NCI-H146 treated with DMSO at 0.1 percent for 48 hours (cell line): ENCODE measurements around the gene SMYD2.
A peak's percentile ranks its signal among the peaks of the same experiment; 100 is the strongest.

Experiments used
- DNase-seq: peaks from one replicate; lab custom pipeline; 2025; ENCODE audit not compliant: unreplicated experiment; lab: John Stamatoyannopoulos, UW

The SMYD2 gene

DNA sequence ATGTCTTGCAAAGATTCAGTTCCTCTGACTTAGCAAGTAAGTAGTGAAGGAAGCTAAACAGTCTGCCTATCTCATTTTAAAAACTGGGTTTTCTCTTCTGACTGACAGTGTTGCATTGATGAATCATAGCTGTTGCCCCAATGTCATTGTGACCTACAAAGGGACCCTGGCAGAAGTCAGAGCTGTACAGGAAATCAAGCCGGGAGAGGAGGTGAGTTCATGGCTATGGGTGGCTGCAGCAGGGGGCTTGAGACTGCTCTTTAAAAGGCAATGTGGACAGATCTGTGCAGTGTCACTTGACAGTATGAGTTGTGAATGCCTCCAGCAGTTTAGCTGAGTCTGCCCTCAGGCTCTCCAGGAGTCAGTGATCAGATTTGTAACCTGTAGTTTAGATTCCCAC lies 46.6 kb downstream of the SMYD2 start:
- DNase-seq: no peak

DNA sequence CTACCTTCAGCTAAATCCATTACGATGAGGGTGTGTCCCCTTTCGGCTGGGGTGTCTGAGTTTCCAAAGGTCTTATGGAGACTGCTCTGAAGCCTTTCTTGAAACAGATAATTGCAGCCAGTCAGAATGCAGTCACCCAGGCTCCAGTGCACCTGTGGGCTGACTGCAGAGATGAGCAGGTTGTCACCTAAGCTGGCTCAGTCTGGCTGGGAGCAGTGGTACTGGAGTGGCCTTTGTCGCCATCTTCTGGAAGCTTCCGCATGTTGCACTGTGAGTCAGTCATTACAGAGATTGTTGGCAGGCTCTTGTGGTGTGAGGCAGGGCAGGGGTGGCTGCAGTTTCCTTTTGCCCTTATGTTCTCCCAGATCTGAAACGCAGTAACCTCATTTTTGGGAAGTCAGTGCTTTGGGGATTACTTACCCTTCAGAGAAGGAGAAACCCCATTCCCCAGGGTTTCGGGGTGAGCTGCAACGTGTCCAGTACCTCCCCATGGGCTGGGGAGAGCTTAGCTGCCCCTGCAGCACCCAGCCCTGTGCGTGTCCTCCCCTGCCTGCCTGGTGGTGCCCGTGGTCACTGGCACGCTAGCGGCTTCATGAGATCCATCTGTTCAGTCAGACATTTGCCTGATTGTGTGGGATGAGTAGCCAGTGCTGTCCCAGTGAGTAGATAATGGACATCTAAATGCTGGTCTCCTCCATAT lies 48.0 kb downstream of the SMYD2 start:
- DNase-seq: peak; percentile 61

DNA sequence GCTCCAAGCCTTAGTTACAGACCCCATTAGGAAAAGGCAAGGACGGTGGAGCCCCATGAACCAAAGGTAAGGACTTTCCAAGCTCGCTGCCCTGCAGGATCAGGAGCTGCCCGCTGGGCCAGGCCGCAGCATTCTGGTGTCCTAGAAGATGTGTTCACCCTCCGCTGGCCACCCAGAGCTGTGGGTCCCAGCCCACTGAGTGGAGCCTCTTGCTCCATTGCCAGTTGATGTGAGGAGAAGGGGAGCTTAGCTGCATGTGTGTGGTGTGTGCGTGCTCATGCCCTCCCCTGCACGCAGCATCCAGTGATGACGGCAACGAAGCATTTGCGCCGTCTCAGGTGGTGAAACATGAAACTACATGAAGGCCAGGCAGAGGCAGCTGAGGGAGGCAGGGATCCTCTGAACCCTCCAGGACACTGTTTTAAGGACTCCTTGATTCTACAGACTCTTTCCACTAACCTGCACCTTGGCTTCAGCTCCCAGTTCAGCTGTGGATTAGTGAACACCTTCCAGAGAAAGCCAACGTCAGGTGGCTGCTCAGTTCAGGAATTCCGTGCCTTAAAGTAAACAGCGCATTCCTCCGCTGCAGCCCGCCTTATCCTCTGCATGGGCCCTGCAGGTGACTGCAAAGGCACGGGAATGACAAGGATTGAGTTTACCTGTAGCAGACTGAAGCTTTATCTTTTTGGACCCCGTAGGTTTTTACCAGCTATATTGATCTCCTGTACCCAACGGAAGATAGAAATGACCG lies 48.7 kb downstream of the SMYD2 start:
- no peak for DNase-seq

DNA sequence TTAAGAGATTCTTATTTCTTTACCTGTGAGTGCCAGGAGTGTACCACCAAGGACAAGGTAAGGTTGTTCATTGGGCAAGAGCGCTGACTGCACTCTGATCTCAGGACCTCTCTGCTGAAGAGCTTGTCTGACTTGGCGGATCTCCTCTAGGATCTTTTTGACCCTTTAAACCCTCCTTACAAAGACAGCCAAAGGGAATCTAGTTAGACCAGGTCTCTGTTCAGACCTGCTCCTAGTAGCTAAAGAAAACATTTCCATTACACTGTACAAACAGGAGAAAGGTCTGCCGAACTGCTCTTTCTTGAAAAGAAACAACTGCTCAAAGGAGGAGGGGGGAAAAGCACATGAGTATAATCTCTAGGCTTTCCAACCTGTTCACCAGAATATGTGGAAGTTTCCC lies 49.3 kb downstream of the SMYD2 start:
- no peak for DNase-seq

DNA sequence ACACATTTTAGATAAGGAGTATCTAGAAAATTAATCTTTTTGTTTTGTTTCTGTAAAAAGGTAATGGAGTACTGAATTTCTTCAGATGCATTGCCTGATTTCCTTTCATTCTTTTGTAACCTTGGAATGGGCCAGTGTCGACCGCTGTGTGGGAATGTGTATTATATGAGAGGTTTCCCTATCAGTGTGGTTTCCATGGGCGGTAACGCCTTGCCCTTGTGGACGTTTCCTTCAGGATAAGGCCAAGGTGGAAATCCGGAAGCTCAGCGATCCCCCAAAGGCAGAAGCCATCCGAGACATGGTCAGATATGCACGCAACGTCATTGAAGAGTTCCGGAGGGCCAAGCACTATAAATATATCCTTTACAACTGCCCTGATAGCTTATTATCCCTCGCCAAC lies 49.8 kb downstream of the SMYD2 start:
- DNase-seq: no peak

DNA sequence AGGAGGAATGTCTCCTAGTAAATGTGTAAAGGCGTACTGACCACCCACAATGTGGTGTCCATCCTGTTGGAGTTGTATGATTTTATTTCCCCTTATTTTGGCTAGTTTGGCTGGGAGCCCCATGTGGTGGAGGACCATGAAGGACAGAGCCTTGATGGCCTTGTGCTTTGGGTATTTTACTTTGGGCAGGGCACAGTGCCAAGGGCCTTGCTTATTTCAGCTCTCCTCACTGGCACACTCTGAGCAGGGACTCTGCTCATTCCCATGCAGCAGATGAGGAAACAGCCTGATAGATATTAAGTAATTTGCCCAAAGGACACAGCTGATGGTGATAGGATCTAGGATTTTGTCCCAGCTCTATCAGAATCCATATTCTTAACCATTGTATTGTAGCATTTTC lies 50.2 kb downstream of the SMYD2 start:
- no peak for DNase-seq

DNA sequence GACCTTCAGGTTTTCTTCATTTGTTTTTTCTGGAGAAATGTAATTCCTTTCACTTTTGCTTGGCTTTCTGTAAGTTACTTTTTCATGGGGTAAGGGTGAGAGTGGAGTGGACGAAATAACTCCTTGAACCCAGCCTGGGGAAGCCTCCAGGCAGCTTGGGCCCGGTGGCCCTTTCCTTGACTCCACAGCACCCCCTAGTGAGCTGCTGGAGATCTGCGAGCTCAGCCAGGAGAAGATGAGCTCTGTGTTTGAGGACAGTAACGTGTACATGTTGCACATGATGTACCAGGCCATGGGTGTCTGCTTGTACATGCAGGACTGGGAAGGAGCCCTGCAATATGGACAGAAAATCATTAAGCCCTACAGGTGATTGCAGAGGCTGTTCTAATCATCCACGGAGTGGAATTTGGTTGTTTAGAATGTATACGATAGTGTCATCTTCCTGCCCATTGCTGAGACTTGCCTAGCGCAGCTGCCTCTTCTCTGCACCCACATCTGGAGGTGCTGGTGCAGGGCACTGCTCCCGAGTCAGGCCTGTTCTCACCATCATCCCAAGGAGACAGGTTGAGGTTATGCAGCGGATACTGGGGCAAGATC lies 51.0 kb downstream of the SMYD2 start:
- DNase-seq: no peak

DNA sequence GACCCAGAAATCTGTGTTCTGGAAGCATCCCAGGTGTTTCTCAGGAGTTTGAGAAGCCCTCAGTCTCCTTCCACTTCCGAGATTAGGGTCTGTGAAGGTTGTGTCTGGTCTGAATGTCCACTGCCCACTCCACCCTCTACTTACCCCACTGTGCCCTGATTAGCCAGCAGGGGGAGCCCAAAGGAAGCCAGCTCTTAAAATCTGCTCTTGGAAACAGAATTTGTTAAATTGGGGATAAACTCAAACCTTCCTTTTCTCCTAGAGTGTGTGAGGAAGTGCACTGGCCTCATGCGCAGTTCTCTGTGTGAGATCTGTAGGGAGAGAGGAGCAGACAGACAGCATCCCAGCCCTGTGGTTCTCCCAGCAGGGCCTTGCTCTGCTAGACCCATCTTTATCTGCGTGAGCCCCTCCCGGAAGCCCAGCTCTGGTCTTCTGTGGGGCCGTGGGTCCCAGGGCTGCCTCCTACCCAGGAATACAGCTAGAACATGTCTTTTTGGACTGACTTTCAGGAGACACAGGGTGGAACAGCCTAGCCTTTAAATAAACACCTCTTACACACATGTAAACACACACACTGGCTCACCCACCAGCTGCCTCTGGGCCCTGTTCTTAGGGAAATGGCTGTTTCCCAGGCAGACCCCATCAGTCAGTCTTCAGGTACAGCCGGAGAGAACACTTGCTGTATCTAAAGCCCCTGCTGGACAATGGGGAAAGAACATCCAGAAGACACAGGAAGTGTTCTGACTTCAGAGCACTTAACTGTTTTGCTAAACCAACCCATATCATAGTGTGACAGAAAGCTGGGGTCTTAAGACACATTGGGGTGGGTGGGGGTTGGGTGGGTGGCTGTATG lies 52.2 kb downstream of the SMYD2 start:
- DNase-seq: no peak

DNA sequence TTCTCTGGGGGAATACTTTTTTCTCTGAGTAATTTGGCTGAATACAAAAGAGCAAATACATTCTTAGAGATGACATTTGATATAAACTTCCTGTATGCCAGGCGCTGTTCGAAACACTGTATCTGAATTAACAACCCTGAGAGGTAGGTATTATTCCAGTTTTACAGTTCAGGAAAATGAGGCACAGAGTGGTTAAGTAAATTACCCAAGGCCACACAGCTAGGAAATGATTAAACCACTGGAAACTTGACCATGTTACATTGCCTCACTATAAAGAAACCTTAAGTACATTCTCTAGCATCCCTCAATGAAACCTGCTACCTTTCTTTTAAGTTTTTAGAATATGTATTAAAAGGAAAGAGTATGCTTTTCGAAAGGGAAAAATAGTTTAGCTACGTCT lies 54.6 kb downstream of the SMYD2 start:
- DNase-seq: no peak

DNA sequence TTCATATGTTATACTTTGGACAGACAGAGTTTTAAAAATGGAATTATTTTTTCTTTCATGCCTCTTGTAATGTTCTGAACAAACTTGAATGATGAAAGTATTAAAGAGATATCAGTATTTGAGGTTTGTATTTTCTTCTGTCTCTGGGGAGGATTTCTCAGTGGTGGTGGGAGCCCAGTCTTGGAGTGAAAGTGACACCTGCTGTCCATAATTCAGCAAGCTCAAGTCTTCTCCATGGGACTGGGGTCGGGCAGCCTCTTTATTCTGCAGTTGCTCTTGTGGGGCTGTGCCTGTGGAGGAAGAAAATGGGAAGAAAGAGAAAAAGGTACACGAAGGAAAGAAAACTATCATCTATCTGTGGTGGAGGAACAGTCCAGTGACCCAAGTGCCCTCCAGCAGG lies 56.1 kb downstream of the SMYD2 start:
- no peak for DNase-seq

DNA sequence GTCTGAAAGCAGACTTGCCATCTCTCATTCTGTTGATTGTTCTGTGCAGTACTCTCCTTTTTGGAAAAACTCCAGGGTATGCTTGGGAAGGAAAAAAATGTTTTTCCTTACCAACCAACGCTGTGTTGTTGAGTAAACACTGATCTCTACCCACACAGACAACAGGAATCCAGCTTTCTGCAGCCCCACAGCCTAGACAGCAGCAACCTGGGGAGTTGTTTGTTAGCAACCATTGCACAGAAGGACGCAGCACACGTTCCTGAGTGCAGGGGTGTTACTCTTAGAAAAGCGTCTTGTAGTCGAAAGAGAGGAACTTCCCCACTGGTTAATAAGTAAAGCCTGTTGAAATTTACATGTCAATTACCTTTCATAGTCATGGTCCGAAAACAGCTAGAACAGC lies 56.6 kb downstream of the SMYD2 start:
- no peak for DNase-seq

DNA sequence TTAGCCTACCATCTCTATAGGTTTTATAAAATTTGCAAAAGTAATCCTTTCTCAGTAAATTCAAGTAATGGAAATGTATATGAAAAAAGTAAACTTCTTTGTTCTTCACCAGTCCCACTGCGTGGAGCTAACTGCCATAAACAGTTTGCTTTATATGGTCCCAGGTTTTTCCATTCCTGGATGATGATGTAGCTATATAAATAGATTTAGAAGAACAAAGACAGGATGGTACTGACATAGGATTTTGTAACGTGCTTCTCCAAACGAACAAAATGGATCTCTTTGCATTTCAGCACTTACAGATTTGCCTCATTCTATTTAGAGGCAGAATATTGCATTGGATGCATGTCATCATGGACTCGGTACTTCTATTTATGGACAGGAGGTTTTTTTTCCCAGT lies 57.3 kb downstream of the SMYD2 start:
- DNase-seq: no peak

DNA sequence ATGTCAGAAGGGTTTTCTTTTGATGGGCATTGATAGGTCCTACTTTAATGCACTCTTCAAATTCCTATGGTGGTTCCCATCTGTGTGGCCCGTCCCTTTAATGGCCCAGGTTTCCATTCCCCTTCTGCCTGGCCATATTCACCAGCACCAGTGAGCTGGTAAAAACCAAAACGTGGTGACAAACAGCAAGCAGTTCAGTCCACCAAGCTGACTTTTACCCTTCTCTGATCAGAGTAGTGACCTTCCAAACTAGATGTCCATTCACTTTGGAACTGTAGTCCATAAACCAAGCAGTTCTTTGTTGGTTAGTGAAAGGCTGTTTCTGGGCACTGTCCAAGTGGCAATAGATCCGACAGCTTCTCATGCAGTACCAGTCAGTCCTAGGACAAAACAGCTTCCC lies 60.5 kb downstream of the SMYD2 start:
- DNase-seq: no peak

DNA sequence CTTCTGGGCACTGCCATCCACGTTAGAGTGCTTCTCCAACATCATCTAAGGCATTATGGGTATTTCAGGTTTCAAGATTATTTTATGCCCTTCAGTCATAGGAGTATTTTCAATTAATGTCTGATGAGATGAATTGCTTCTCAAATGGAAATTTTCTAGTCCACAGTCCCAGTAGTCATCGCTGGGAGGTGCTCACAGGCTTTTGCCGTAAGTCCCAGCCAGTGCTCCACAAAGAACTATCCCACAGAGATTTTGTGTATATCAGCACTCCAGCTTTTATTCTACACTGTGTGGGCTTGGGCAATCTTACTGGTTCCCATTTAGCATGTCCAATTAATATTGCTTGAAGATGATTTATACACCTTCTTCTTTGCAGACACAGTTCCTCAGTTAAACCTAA lies 61.0 kb downstream of the SMYD2 start:
- no peak for DNase-seq

DNA sequence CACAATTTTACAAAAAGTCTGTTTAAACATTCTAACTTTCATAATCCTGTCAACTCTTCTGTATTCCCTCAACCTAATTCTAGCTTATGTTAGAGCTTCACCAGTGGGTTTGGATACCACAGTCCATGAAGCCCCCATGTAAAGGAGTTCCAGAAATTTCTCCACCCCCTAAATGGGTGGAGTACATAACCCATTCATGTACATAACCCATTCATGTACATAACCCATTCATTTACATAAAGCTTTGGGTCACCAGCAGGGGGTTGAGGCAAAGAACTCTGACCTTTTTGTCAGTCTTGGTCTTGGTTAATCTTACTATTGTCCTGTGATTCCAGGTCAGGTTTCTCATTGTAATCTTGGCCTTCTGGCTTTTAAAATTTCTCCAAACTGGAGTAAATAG lies 61.6 kb downstream of the SMYD2 start:
- no peak for DNase-seq

DNA sequence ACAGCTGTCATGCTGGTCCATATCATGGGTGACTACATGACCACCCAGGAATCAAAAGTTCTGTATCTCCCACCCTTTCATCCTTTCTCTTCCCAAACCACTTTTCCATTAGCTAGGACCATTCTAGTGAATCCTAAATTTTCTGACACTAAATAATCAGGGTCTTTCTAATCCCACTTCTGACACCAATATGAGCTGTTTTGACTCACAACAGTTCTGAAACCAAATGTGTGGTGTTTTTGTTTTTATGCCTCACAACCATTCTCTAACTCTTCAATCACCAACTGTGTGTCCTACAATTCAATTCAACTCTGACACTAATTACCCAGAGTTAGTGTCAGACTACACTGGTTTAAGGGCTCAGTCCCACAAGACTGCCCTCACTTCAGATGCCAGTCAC lies 63.9 kb downstream of the SMYD2 start:
- no peak for DNase-seq

DNA sequence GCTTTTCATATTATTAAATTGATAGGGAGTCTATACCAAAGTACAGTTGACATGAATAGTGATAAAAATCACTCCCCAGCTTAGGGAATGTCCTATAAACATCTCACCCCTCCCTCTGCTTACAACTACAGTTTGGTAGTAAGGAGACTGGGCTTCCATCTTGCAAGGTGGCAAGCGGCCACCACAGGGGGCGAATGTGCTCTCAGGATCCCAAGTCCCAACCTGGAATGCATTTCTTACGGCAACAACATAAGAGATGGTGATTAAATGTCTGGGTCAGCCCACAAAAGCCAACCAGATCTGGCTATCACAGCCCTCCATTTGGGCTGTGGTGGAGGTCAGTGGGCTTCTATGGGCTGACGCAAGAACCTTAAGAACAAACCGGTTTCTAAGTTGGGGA lies 68.0 kb downstream of the SMYD2 start:
- no peak for DNase-seq

DNA sequence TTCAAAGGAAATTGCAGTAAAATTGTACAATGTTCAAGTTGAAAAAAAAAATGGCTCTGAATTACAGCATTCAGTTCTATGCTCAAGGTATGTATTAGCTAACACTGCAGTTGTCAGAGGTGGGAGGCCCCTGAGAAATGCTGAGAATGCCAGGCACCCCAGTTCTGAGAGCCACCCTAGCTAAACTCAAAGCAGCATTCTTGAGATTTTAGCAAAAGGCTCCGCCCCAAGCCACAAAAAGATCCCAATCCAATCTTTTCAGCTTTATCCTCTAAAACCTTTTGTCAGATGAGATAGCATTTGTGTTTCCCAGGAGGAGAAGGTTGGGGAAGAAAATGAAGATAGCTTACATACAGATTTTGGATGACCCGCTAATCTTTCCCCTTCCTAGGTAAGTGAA lies 68.8 kb downstream of the SMYD2 start:
- DNase-seq: no peak

DNA sequence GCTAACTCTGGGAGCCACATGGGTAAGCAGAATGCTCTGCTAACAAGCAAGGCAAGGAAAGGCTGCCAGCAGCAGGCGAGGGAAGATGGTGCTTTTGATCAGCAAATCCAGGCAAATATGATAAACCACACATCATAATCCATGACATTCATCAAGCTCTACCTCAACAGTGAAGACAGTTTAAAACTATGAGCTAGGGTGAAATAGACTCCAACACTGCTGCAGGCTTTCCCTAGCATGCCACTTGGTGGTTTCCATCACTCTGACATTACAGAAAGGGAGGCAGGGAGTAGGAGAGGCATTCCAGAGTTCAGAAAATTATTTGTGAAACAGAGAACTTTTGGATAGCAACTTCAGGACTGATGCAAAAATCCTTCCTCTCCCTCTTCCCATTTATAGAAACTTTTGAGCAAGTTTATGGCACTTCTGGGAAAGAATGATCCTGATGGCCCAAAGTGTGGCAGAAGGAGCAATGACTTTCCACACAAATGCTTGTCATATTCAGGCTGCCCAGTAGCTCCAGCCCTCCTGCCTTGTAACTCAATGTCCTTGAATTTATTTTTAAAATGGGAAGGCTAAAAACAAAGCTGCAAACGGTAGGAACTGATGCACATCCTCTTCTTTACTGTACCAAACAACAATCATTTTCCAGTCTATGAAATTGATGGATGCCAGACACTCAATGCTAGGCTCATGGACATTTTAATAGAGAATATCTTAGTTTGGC lies 70.8 kb downstream of the SMYD2 start:
- no peak for DNase-seq

DNA sequence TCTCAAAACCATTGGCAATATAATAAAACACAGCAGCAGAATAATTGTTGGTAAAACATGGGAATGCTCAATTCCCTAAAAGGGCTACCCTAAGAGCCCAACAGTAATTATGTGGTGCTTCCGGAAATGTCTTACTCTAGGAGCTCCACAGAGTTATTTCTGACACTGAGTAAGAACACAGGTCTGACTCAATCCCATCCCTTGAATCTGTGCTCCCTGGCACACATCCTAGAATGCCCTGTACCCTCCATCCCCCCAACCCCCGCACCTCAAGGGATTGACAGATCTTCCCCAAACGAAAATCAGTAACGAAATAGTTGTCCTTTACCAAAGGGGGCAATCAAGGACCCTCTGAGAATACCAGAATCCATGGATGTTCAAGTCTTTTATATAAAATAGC lies 71.9 kb downstream of the SMYD2 start:
- no peak for DNase-seq
